Measurements from ENCODE around the gene MEIOSIN.

- no peak for TF ChIP-seq YY1 (IDR thresholded peaks at IDR 0.05)
- no peak for TF ChIP-seq CTCF (IDR thresholded peaks at IDR 0.05; ENCODE audit: low read depth, low read length, missing input control)
- no peak for TF ChIP-seq REST (IDR thresholded peaks at IDR 0.05)
- no peak for TF ChIP-seq GABPA (IDR thresholded peaks at IDR 0.05 in 1 of 2, conservative IDR thresholded peaks at IDR 0.05 in 1 of 2)
- no peak for TF ChIP-seq HNF4A (conservative IDR thresholded peaks at IDR 0.05)
- no peak for TF ChIP-seq ATF3 (IDR thresholded peaks at IDR 0.05)
- TF ChIP-seq TAF1 (conservative IDR thresholded peaks at IDR 0.05): no peak
- no peak for TF ChIP-seq RXRA (IDR thresholded peaks at IDR 0.05)
- TF ChIP-seq JUND (IDR thresholded peaks at IDR 0.05): no peak
- no peak for TF ChIP-seq RAD21 (IDR thresholded peaks at IDR 0.05)
- no peak for TF ChIP-seq SP1 (IDR thresholded peaks at IDR 0.05)
- TF ChIP-seq FOXA1 (IDR thresholded peaks at IDR 0.05): no peak
- TF ChIP-seq EGR1 (IDR thresholded peaks at IDR 0.05; ENCODE audit: low read depth in 2 of 2): no peak
- no peak for TF ChIP-seq MAX (IDR thresholded peaks at IDR 0.05)
Observed at GRCh38 chr19:45687599-45687998, 45.6 kb upstream of the MEIOSIN start.
